H1 (cell line): ENCODE data around the gene MAB21L3. TPM values are rescaled to one million over a fixed set of nuclear protein-coding genes. Genes with fewer than 3 reads are reported as not detected.

ENCODE experiments used
- ASH2L ChIP-seq: fragments of 200-600, 300-600 bp; sonication (generic); IDR thresholded peaks from one replicate; pipeline ENCODE4 v1.7.1; 2017; ENCODE audit warnings: low read length
- BACH1 ChIP-seq: IDR thresholded peaks from 2 replicates; pipeline ENCODE4 v1.6.1; 2012; ENCODE audit warnings: low read length, improper control_type of control experiment
- CHD1 ChIP-seq: IDR thresholded peaks from 2 replicates; pipeline ENCODE4 v1.6.1; 2012; ENCODE audit warnings: low read depth, low read length, improper control_type of control experiment
- CREB1 ChIP-seq: IDR thresholded peaks from 2 replicates; pipeline ENCODE4 v1.6.1; 2012; ENCODE audit warnings: inconsistent platforms
- CTCF ChIP-seq, 3 experiments: IDR thresholded peaks; 1 replicate in 2 of 3; 2 replicates in 1 of 3; pipeline versions ENCODE4 v1.5.1 to v1.6.1; 2011; ENCODE audit warnings: low read length in 3 of 3, mild to moderate bottlenecking in 3 of 3, inconsistent platforms in 2 of 3, low read depth in 1 of 3, moderate library complexity in 1 of 3; ENCODE audit not compliant: insufficient read depth in 1 of 3; ENCODE audit errors: control extremely low read depth in 1 of 3
- EP300 ChIP-seq, 2 experiments: IDR thresholded peaks; 1 replicate in 1 of 2; 2 replicates in 1 of 2; pipeline ENCODE4 v1.6.1; 2011 to 2012; ENCODE audit warnings: low read depth in 2 of 2, low read length in 2 of 2, mild to moderate bottlenecking in 2 of 2, borderline replicate concordance in 1 of 2, inconsistent platforms in 1 of 2, moderate library complexity in 1 of 2
- KDM1A ChIP-seq: fragments of 200-600, 300-600 bp; sonication (generic); IDR thresholded peaks from 2 replicates; pipeline ENCODE4 v1.7.1; 2016; ENCODE audit warnings: mild to moderate bottlenecking, low read length, borderline replicate concordance
- KDM4A ChIP-seq: IDR thresholded peaks from one replicate; pipeline ENCODE4 v1.7.1; 2012; ENCODE audit warnings: low read depth, mild to moderate bottlenecking, moderate library complexity, low read length, inconsistent platforms; ENCODE audit not compliant: severe bottlenecking
- MAFK ChIP-seq: IDR thresholded peaks from 2 replicates; pipeline ENCODE4 v1.6.1; 2012; ENCODE audit warnings: low read depth, mild to moderate bottlenecking, improper control_type of control experiment, low read length
- NRF1 ChIP-seq: IDR thresholded peaks from 2 replicates; pipeline ENCODE4 v1.6.1; 2011; ENCODE audit warnings: mild to moderate bottlenecking, low read depth, low read length, improper control_type of control experiment
- PHF8 ChIP-seq: fragments of 200-600 bp; sonication (generic); conservative IDR thresholded peaks from 2 replicates; pipeline ENCODE4 v1.7.1; 2012; ENCODE audit warnings: low read depth, mild to moderate bottlenecking, inconsistent platforms, low read length, moderate library complexity
- RBBP5 ChIP-seq: IDR thresholded peaks from 2 replicates; pipeline ENCODE4 v1.7.1; 2012; ENCODE audit warnings: low read depth, mild to moderate bottlenecking, inconsistent platforms, low read length, moderate library complexity, borderline replicate concordance
- polyA plus RNA-seq, 7 experiments: library from polyadenylated mRNA; depleted of rRNA in 3 of 7; stranded (reverse) in 5 of 7; unstranded in 2 of 7; fragments of >200 nt in 5 of 7; fragments of 200-250 nt in 2 of 7; gene quantifications; 1 replicate in 5 of 7; 2 replicates in 1 of 7; 4 replicates in 1 of 7; pipeline versions ENCODE4 v1.2.1 to v1.2.3, GENCODE V29; 2011 to 2013; ENCODE audit warnings: missing spikeins in 2 of 7, mixed read lengths in 2 of 7
- total RNA-seq: library from RNA; stranded (reverse); fragmentation: NEBNext Ultra II Directional; extraction: Animal tissue kit (Norgen Biotek cat#: 25700); gene quantifications from 2 replicates; pipeline ENCODE4 v1.2.1, GENCODE V29; 2021

The MAB21L3 gene
- total and polyA plus RNA-seq, 2 of the 8 experiments (the other 6 are each of a cell fraction or from before 2014, with no cell fraction given), result not detected

- TF ChIP-seq BACH1 (peak; percentile 79; the same call in 1 of the 2 replicates), MAFK (no peak), RBBP5 (no peak; the same call in 1 of the 2 replicates), KDM1A (no peak), NRF1 (0 out of 2 replicates have a peak, but pooled peaks have one; percentile 31), ASH2L (peak; percentile 57), KDM4A (no peak), CHD1 (no peak), EP300 (IDR thresholded peaks at IDR 0.05; ENCODE audit: borderline replicate concordance in 1 of 2, low read depth in 2 of 2, low read length in 2 of 2) (peak in 1 of 2 experiments; percentile 54; a peak in 1 of 3 replicates), CREB1 (peak; percentile 45), PHF8 (peak; percentile 47; the same call in 1 of the 2 replicates), CTCF (IDR thresholded peaks at IDR 0.05; ENCODE audit: control extremely low read depth in 1 of 3, insufficient read depth in 1 of 3, low read depth in 1 of 3, low read length in 3 of 3) (peak; percentile 85 to 89 (median 86))
- TF ChIP-seq, all 59 proteins: peak for 16
These were observed 57.3 kb downstream of the MAB21L3 start (continued) for GRCh38 chr1:116168277-116169032.
